CD4-positive, alpha-beta T cell (primary cell): ENCODE data around the gene SIGLEC11. TPM values are rescaled to one million over a fixed set of nuclear protein-coding genes. Genes with fewer than 3 reads are reported as not detected.

Source experiments
- ATAC-seq: fragments of 200-7000 bp; cut with Tn5 transposase; one replicate; pipeline ENCODE4 v1.10.0; 2022; ENCODE audit warnings: mild to moderate bottlenecking; ENCODE audit not compliant: poor library complexity
- CTCF ChIA-PET: fragments of 350-600 bp; sonication (Branson Sonifier 250); formaldehyde crosslinking; loops from one replicate; lab custom pipeline; 2021; ENCODE audit warnings: antibody characterized with exemption, inconsistent platforms; lab: Charles Lee
- POLR2A ChIA-PET: fragments of 350-600 bp; sonication (Branson Sonifier 250); formaldehyde crosslinking; loops from one replicate; lab custom pipeline; 2021; ENCODE audit warnings: antibody characterized with exemption, inconsistent platforms; lab: Charles Lee
- DNase-seq, 14 experiments: peaks; one replicate each; pipeline ENCODE4 v3.0.0-alpha.2; 2013 to 2020; ENCODE audit warnings: mixed read lengths in 2 of 14
- H3K27ac ChIP-seq, 2 donors: one replicate each; pipeline versions ENCODE4 v1.5.1 to v1.7.0; 2013; ENCODE audit warnings: low read length in 2 of 2, low read depth in 1 of 2, mild to moderate bottlenecking in 1 of 2
- H3K27me3 ChIP-seq, 2 experiments: 1 replicate in 1 of 2; 2 replicates in 1 of 2; pipeline versions ENCODE4 v1.6.1 to v1.7.0; 2013; ENCODE audit warnings: low read length in 2 of 2, control low read depth in 1 of 2, mild to moderate bottlenecking in 1 of 2, moderate library complexity in 1 of 2; ENCODE audit not compliant: insufficient read depth in 2 of 2, control insufficient read depth in 1 of 2
- H3K36me3 ChIP-seq: one replicate; pipeline ENCODE4 v1.6.1; 2013; ENCODE audit warnings: low read length, control low read depth; ENCODE audit not compliant: insufficient read depth
- H3K4me1 ChIP-seq: one replicate; pipeline ENCODE4 v1.6.1; 2013; ENCODE audit warnings: low read length, control low read depth; ENCODE audit not compliant: insufficient read depth
- H3K4me3 ChIP-seq: one replicate; pipeline ENCODE4 v1.5.1; 2013; ENCODE audit warnings: mild to moderate bottlenecking, low read length, moderate library complexity
- H3K9me3 ChIP-seq, 2 experiments: 1 replicate in 1 of 2; 2 replicates in 1 of 2; pipeline versions ENCODE4 v1.6.1 to v1.7.0; 2013; ENCODE audit warnings: low read length in 2 of 2, mild to moderate bottlenecking in 2 of 2, control low read depth in 1 of 2, moderate library complexity in 1 of 2; ENCODE audit not compliant: control insufficient read depth in 1 of 2, insufficient read depth in 1 of 2
- H3K27ac Mint-ChIP-seq: one replicate; pipeline ENCODE4 v1.8.0; 2020; ENCODE audit warnings: mixed read lengths
- H3K27me3 Mint-ChIP-seq: one replicate; pipeline ENCODE4 v1.8.0; 2021; ENCODE audit warnings: mixed read lengths
- H3K36me3 Mint-ChIP-seq: one replicate; pipeline ENCODE4 v1.8.0; 2021; ENCODE audit warnings: low read depth, mixed read lengths
- H3K4me1 Mint-ChIP-seq: one replicate; pipeline ENCODE4 v1.8.0; 2021; ENCODE audit warnings: low read depth, mixed read lengths
- H3K4me3 Mint-ChIP-seq: one replicate; pipeline ENCODE4 v1.8.0; 2020; ENCODE audit warnings: mild to moderate bottlenecking, mixed read lengths
- H3K9me3 Mint-ChIP-seq: one replicate; pipeline ENCODE4 v1.8.0; 2020; ENCODE audit warnings: mixed read lengths
- CTCF ChIP-seq: fragments of 200-600 bp; IDR thresholded peaks from one replicate; pipeline ENCODE4 v1.8.0; 2022; ENCODE audit warnings: antibody characterized with exemption, mild to moderate bottlenecking
- intact Hi-C, 2 experiments: fragments of 100-400 bp; cut with DNase I in 1 of 2; cut with micrococcal nuclease in 1 of 2; formaldehyde crosslinking; loops; one replicate each; pipeline versions ENCODE4 v1.15.1 to v1.9.0; 2023 to 2025; cut with DNase I, micrococcal nuclease
- total RNA-seq, 174 experiments: library from RNA in 2 of 174; stranded (reverse) in 2 of 174; gene quantifications; one replicate each; pipeline ENCODE4 v1.2.3 and lab custom pipeline; 2021 to 2026

The SIGLEC11 gene
- total RNA-seq, 2 experiments from 2014 or later, result 0.08 TPM; not detected in 1

GRCh38 chr19:49907745-49908446 lies 53.1 kb downstream of the SIGLEC11 start:
- ATAC-seq (no peak), DNase-seq (no peak)
- peaks cover 17% of the 10 kb centered on the region for H3K4me1 ChIP-seq
- peaks cover 40% of the 10 kb centered on the region for H3K36me3 Mint-ChIP-seq
- ChIA-PET POLR2A (no interaction called here), CTCF (interaction anchor here (2.1 kb wide), 1 partner anchor 18 kb away, joined by 5 read pairs; no protein-coding TSS in a partner anchor)
- TF ChIP-seq CTCF, result no peak
- no peaks in the 10 kb centered on the region for H3K27me3 ChIP-seq
- no peaks in the 10 kb centered on the region for H3K9me3 Mint-ChIP-seq
- H3K4me3 Mint-ChIP-seq, result no peak overlapping the region
- peaks cover 19% of the 10 kb centered on the region for H3K4me1 Mint-ChIP-seq
- H3K4me3 ChIP-seq, result no peak overlapping the region
- no peak overlapping the region for H3K27ac ChIP-seq
- H3K36me3 ChIP-seq, result peaks cover 40% of the 10 kb centered on the region
- intact Hi-C loops, result no loop called here
- H3K9me3 ChIP-seq, result no peaks in the 10 kb centered on the region
- no peaks in the 10 kb centered on the region for H3K27me3 Mint-ChIP-seq
- H3K27ac Mint-ChIP-seq, result no peak overlapping the region

GRCh38 chr19:49906879-49907564 lies 54.0 kb downstream of the SIGLEC11 start:
- CTCF ChIA-PET, result interaction anchor here (2.1 kb wide), 1 partner anchor 17 kb away, joined by 5 read pairs; no protein-coding TSS in a partner anchor

GRCh38 chr19:49904136-49904535 lies 56.8 kb downstream of the SIGLEC11 start:
- H3K4me1 Mint-ChIP-seq, result peaks cover 6% of the 10 kb centered on the region
- no peak overlapping the region for H3K4me3 Mint-ChIP-seq
- H3K4me1 ChIP-seq, result peaks cover 3% of the 10 kb centered on the region
- H3K9me3 ChIP-seq, result no peaks in the 10 kb centered on the region
- H3K4me3 ChIP-seq, result no peak overlapping the region
- intact Hi-C loops, result no loop called here
- H3K27me3 ChIP-seq, result no peaks in the 10 kb centered on the region
- no peak overlapping the region for H3K27ac Mint-ChIP-seq
- H3K36me3 ChIP-seq, result peaks cover 27% of the 10 kb centered on the region
- no peaks in the 10 kb centered on the region for H3K9me3 Mint-ChIP-seq
- ATAC-seq (no peak), DNase-seq (no peak)
- ChIA-PET CTCF (interaction anchor here (0.6 kb wide), 1 partner anchor 511 kb away, joined by 3 read pairs; no protein-coding TSS in a partner anchor), POLR2A (no interaction called here)
- no peaks in the 10 kb centered on the region for H3K27me3 Mint-ChIP-seq
- H3K27ac ChIP-seq, result no peak overlapping the region
- peaks cover 16% of the 10 kb centered on the region for H3K36me3 Mint-ChIP-seq
- no peak for TF ChIP-seq CTCF

More at GRCh38 chr19:49906879-49907564, 54.0 kb downstream of the SIGLEC11 start:
- no peaks in the 10 kb centered on the region for H3K9me3 ChIP-seq
- intact Hi-C loops, result no loop called here
- peaks cover 17% of the 10 kb centered on the region for H3K4me1 Mint-ChIP-seq
- H3K36me3 Mint-ChIP-seq, result peaks cover 34% of the 10 kb centered on the region
- no peak overlapping the region for H3K4me3 Mint-ChIP-seq
- H3K9me3 Mint-ChIP-seq, result no peaks in the 10 kb centered on the region
- TF ChIP-seq CTCF, result no peak
- no peaks in the 10 kb centered on the region for H3K27me3 ChIP-seq
- ATAC-seq, result no peak
- peaks cover 15% of the 10 kb centered on the region for H3K4me1 ChIP-seq
- no peaks in the 10 kb centered on the region for H3K27me3 Mint-ChIP-seq
- no peak overlapping the region for H3K4me3 ChIP-seq
- POLR2A ChIA-PET, result interaction anchor here (0.9 kb wide), 1 partner anchor 8 kb away, joined by 3 read pairs; no protein-coding TSS in a partner anchor
- H3K36me3 ChIP-seq, result peaks cover 35% of the 10 kb centered on the region
- DNase-seq, result no peak
- H3K27ac Mint-ChIP-seq, result no peak overlapping the region
- H3K27ac ChIP-seq, result no peak overlapping the region

Other genes starting within 250 kb of the SIGLEC11 start
- gene TSKS, start 197.9 kb downstream of the SIGLEC11 start, total RNA-seq, result 1 to 10 TPM; 2.1 to 2.9 TPM
- gene AP2A1, start 194.2 kb downstream of the SIGLEC11 start, total RNA-seq, result 10 to 100 TPM; 28.2 to 28.9 TPM
- gene FUZ, start 147.9 kb downstream of the SIGLEC11 start, total RNA-seq, result 10 to 100 TPM; 14.9 to 15.2 TPM
- 10 to 100 TPM; 67.2 to 67.8 TPM for gene MED25, start 142.9 kb downstream of the SIGLEC11 start, total RNA-seq
- gene PTOV1, start 110.0 kb downstream of the SIGLEC11 start, total RNA-seq, result 100 to 1,000 TPM; 127 to 134 TPM
- gene PNKP, start 93.6 kb downstream of the SIGLEC11 start, total RNA-seq, result 10 to 100 TPM; 96.1 to 98.1 TPM
- gene AKT1S1, start 83.8 kb downstream of the SIGLEC11 start, total RNA-seq, result 10 to 100 TPM; 15.1 to 15.8 TPM
- 10 to 100 TPM; 35.5 to 35.8 TPM for gene TBC1D17, start 83.5 kb downstream of the SIGLEC11 start, total RNA-seq
- gene IL4I1, start 64.3 kb downstream of the SIGLEC11 start, total RNA-seq, result 1 to 10 TPM; 4.7 to 5.4 TPM
- gene ATF5, start 32.0 kb downstream of the SIGLEC11 start, total RNA-seq, result 10 to 100 TPM; 16.3 to 19.1 TPM
- 10 to 100 TPM; 19.2 to 21.7 TPM for gene NUP62, start 31.7 kb downstream of the SIGLEC11 start, total RNA-seq
- gene VRK3, start 64.2 kb upstream of the SIGLEC11 start, total RNA-seq, result 10 to 100 TPM; 65.1 to 65.4 TPM
- 1 to 10 TPM; 2.6 to 2.8 TPM for gene ZNF473, start 64.8 kb upstream of the SIGLEC11 start, total RNA-seq
- not detected for gene IZUMO2, start 202.1 kb upstream of the SIGLEC11 start, total RNA-seq
- gene MYH14, start 242.4 kb upstream of the SIGLEC11 start, total RNA-seq, result not detected